Naive thymus-derived CD4-positive, alpha-beta T cell (primary cell): Measurements from ENCODE around the gene XPA. TPM values are rescaled to one million over a fixed set of nuclear protein-coding genes. Genes with fewer than 3 reads are reported as not detected.

Experiments
- ATAC-seq: fragments of 150-1000 bp; cut with Tn5 transposase; 2 replicates; pipeline ENCODE4 v1.10.0; 2021; ENCODE audit warnings: mild to moderate bottlenecking, moderate library complexity
- CTCF ChIA-PET: fragments of 350-600 bp; sonication (Branson Sonifier 250); formaldehyde crosslinking; loops from one replicate; lab custom pipeline; 2021; ENCODE audit warnings: antibody characterized with exemption; lab: Charles Lee
- POLR2A ChIA-PET: fragments of 350-600 bp; sonication (Branson Sonifier 250); formaldehyde crosslinking; loops from one replicate; lab custom pipeline; 2021; ENCODE audit warnings: antibody characterized with exemption, inconsistent platforms; lab: Charles Lee
- DNase-seq, 9 donors: peaks; one replicate each; pipeline versions ENCODE4 v3.0.0 to v3.0.0-alpha.2; 2020 to 2022; ENCODE audit warnings: mixed read lengths in 1 of 9
- H3K27ac ChIP-seq: one replicate; pipeline ENCODE4 v1.7.0; 2013; ENCODE audit warnings: mild to moderate bottlenecking, low read depth, low read length, moderate library complexity
- H3K27me3 ChIP-seq, 2 donors: one replicate each; pipeline ENCODE4 v1.7.0; 2013; ENCODE audit warnings: low read length in 2 of 2, mild to moderate bottlenecking in 2 of 2, moderate library complexity in 2 of 2; ENCODE audit not compliant: control insufficient read depth in 2 of 2, insufficient read depth in 2 of 2
- H3K36me3 ChIP-seq, 3 experiments: 1 replicate in 2 of 3; 2 replicates in 1 of 3; pipeline ENCODE4 v1.7.0; 2013; ENCODE audit warnings: low read length in 3 of 3, mild to moderate bottlenecking in 3 of 3, moderate library complexity in 1 of 3; ENCODE audit not compliant: insufficient read depth in 3 of 3, control insufficient read depth in 2 of 3
- H3K4me1 ChIP-seq, 2 donors: one replicate each; pipeline ENCODE4 v1.7.0; 2013; ENCODE audit warnings: low read length in 2 of 2, mild to moderate bottlenecking in 2 of 2, moderate library complexity in 1 of 2; ENCODE audit not compliant: control insufficient read depth in 2 of 2, insufficient read depth in 2 of 2
- H3K4me3 ChIP-seq: 2 replicates; pipeline ENCODE4 v1.7.0; 2013; ENCODE audit warnings: mild to moderate bottlenecking, low read length
- H3K9me3 ChIP-seq, 3 experiments: 1 replicate in 2 of 3; 2 replicates in 1 of 3; pipeline ENCODE4 v1.7.0; 2013; ENCODE audit warnings: low read length in 3 of 3; ENCODE audit not compliant: control insufficient read depth in 2 of 3
- H3K27ac Mint-ChIP-seq, 9 donors: one replicate each; pipeline ENCODE4 v1.8.0; 2020 to 2022; ENCODE audit warnings: mixed read lengths in 9 of 9, mild to moderate bottlenecking in 8 of 9, moderate library complexity in 5 of 9, inconsistent platforms in 2 of 9
- H3K27me3 Mint-ChIP-seq, 5 donors: one replicate each; pipeline ENCODE4 v1.8.0; 2021 to 2022; ENCODE audit warnings: mixed read lengths in 5 of 5, mild to moderate bottlenecking in 1 of 5
- H3K36me3 Mint-ChIP-seq, 5 donors: one replicate each; pipeline ENCODE4 v1.8.0; 2020 to 2022; ENCODE audit warnings: mixed read lengths in 5 of 5, mild to moderate bottlenecking in 3 of 5, inconsistent platforms in 1 of 5
- H3K4me1 Mint-ChIP-seq, 7 donors: one replicate each; pipeline ENCODE4 v1.8.0; 2020 to 2022; ENCODE audit warnings: mixed read lengths in 7 of 7, mild to moderate bottlenecking in 3 of 7, inconsistent platforms in 1 of 7
- H3K4me3 Mint-ChIP-seq, 10 donors: one replicate each; pipeline ENCODE4 v1.8.0; 2020 to 2022; ENCODE audit warnings: mild to moderate bottlenecking in 10 of 10, mixed read lengths in 10 of 10, moderate library complexity in 6 of 10, inconsistent platforms in 2 of 10
- H3K9me3 Mint-ChIP-seq, 11 donors: one replicate each; pipeline ENCODE4 v1.8.0; 2020 to 2022; ENCODE audit warnings: mixed read lengths in 11 of 11, mild to moderate bottlenecking in 4 of 11, inconsistent platforms in 1 of 11, moderate library complexity in 1 of 11
- intact Hi-C, 2 donors: fragments of 100-400 bp; cut with micrococcal nuclease; formaldehyde crosslinking; loops; one replicate each; pipeline ENCODE4 v1.15.1; 2023
- polyA plus RNA-seq, 2 donors: library from polyadenylated mRNA; unstranded; fragments of 300-500 nt; fragmentation: Illumina TruSeq; gene quantifications; one replicate each; pipeline ENCODE4 v1.2.3, GENCODE V29; 2021
- total RNA-seq, 6 experiments: library from RNA in 5 of 6; stranded (reverse) in 5 of 6; gene quantifications; 1 replicate in 5 of 6; 2 replicates in 1 of 6; pipeline ENCODE4 v1.2.3 and lab custom pipeline; 2021 to 2026

Gene XPA
- total and polyA plus RNA-seq, 7 experiments from 2014 or later: 16.7 to 38.9 (median 25.9) TPM

DNA sequence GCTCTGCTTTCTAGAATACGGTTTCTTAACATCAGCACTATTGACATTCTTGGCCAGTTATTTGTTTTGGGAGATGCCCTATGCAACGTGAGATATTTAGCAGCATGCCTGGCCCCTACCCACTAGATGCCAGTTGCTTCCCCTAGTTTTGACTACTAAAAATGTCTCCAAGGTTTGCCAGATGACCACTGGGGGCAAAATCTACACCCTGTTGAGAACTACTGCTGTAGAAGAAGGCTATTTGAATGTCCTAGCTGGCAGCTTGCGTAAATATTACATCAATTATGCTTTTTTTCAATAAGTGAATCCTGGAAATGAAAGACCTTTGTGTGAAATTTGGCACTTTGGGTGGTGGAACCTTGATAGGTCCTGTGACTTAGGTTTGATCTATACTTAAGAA, 58.5 kb downstream of the XPA start:
- no peaks in the 10 kb centered on the region for H3K27me3 Mint-ChIP-seq
- ATAC-seq (no peak), DNase-seq (no peak)
- peaks cover 0 to 1% (median 0%) of the 10 kb centered on the region in 11 donors for H3K9me3 Mint-ChIP-seq
- CTCF ChIA-PET: interaction anchor here (0.9 kb wide), 1 partner anchor 1690 kb away, joined by 3 read pairs; no protein-coding TSS in a partner anchor
- H3K4me1 Mint-ChIP-seq: peaks cover 46 to 71% (median 67%) of the 10 kb centered on the region in 7 donors
- Histone ChIP-seq H3K36me3 (peaks cover 0 to 27% (median 3%) of the 10 kb centered on the region in 3 experiments), H3K27me3 (no peaks in the 10 kb centered on the region), H3K27ac (no peak overlapping the region), H3K4me1 (peaks cover 35 to 40% of the 10 kb centered on the region in 2 donors), H3K9me3 (no peaks in the 10 kb centered on the region), H3K4me3 (no peak overlapping the region)
- POLR2A ChIA-PET: interaction anchor here (0.6 to 0.9 kb wide), 2 partner anchors 58 to 451 kb away, joined by 3 read pairs; no protein-coding TSS in a partner anchor
- intact Hi-C loops: no loop called here
- H3K36me3 Mint-ChIP-seq: peaks cover 5 to 24% (median 7%) of the 10 kb centered on the region in 5 donors
- peak overlapping the region in 2 of 9 donors; percentile 8 to 11 for H3K27ac Mint-ChIP-seq
- peak overlapping the region in 1 of 10 donors; percentile 71 for H3K4me3 Mint-ChIP-seq

DNA sequence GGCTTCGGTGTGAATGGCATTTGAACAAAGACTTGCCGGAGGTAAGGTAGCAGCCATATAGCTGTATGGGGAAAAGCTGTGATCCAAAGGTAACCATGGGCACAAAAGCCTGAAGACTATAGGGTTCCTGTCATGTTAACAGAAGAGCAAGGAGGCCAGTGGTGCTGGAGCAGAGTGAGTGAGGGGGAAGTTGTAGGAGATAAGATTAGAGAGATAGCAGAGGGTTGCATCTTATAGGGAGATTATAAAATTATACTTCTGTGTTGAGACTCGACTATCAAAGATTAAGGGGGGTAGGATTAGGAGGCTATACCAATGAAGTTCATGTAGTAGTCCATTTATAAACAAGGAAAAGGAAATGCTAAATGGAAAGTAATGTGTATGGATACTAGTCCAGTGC, 60.2 kb downstream of the XPA start:
- DNase-seq: no peak
- Mint-ChIP-seq H3K27me3 (no peaks in the 10 kb centered on the region), H3K36me3 (peaks cover 0 to 16% (median 0%) of the 10 kb centered on the region in 5 donors), H3K27ac (peak overlapping the region in 3 of 9 donors; percentile 4 to 16 (median 12)), H3K4me3 (peak overlapping the region; percentile 26 to 86 (median 55)), H3K4me1 (peaks cover 47 to 83% (median 69%) of the 10 kb centered on the region in 7 donors), H3K9me3 (peaks cover 0 to 4% (median 0%) of the 10 kb centered on the region in 11 donors)
- Histone ChIP-seq H3K9me3 (no peaks in the 10 kb centered on the region), H3K36me3 (peaks cover 0 to 17% (median 0%) of the 10 kb centered on the region in 3 experiments), H3K4me3 (no peak overlapping the region), H3K27ac (no peak overlapping the region), H3K27me3 (no peaks in the 10 kb centered on the region), H3K4me1 (peaks cover 41 to 47% of the 10 kb centered on the region in 2 donors)
- ATAC-seq: no peak
- POLR2A ChIA-PET: interaction anchor here (1.1 kb wide), 1 partner anchor 9 kb away, joined by 4 read pairs; no protein-coding TSS in a partner anchor
- intact Hi-C loops: no loop called here
- CTCF ChIA-PET: interaction anchor here (1.1 kb wide), 1 partner anchor 38 kb away, joined by 3 read pairs; no protein-coding TSS in a partner anchor

DNA sequence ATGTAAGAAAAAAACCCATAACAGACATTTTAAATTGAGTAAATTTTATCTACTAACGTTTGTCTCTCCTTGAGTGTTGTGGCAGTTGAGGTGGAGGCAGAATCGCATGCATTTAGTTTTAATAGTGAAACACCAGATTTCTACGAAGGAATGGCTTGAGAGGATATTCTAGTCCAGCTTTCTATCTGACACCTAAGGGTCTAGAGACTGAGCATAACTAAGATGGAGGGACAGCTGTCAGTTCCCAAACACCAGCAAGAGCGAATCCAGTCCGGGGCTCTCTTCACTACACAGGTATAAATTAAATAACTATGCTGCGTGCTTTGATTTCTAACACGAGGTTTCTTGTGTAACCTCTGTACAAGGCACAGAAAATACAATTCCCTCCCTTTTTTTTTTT, 62.1 kb downstream of the XPA start:
- H3K36me3 ChIP-seq: peaks cover 0 to 6% (median 0%) of the 10 kb centered on the region in 3 experiments
- H3K4me3 ChIP-seq: peak overlapping the region; percentile 78
- intact Hi-C loops: no loop called here
- Mint-ChIP-seq H3K27me3 (no peaks in the 10 kb centered on the region), H3K27ac (peak overlapping the region in 7 of 9 donors; percentile 98 to 100 (median 99)), H3K9me3 (peaks cover 0 to 4% (median 0%) of the 10 kb centered on the region in 11 donors), H3K4me1 (peaks cover 44 to 86% (median 71%) of the 10 kb centered on the region in 7 donors), H3K36me3 (peaks cover 0 to 8% (median 0%) of the 10 kb centered on the region in 5 donors), H3K4me3 (peak overlapping the region; percentile 86 to 100 (median 96))
- ATAC-seq (no peak), DNase-seq (no peak)
- ChIA-PET CTCF (interaction anchor here (1.0 kb wide), 1 partner anchor 14 kb away, joined by 3 read pairs; no protein-coding TSS in a partner anchor), POLR2A (interaction anchor here (0.5 kb wide), 1 partner anchor 270 kb away, joined by 3 read pairs; no protein-coding TSS in a partner anchor)
- H3K27me3 ChIP-seq: no peaks in the 10 kb centered on the region
- H3K27ac ChIP-seq: peak overlapping the region; percentile 88
- no peaks in the 10 kb centered on the region for H3K9me3 ChIP-seq
- peaks cover 44 to 51% of the 10 kb centered on the region in 2 donors for H3K4me1 ChIP-seq

DNA sequence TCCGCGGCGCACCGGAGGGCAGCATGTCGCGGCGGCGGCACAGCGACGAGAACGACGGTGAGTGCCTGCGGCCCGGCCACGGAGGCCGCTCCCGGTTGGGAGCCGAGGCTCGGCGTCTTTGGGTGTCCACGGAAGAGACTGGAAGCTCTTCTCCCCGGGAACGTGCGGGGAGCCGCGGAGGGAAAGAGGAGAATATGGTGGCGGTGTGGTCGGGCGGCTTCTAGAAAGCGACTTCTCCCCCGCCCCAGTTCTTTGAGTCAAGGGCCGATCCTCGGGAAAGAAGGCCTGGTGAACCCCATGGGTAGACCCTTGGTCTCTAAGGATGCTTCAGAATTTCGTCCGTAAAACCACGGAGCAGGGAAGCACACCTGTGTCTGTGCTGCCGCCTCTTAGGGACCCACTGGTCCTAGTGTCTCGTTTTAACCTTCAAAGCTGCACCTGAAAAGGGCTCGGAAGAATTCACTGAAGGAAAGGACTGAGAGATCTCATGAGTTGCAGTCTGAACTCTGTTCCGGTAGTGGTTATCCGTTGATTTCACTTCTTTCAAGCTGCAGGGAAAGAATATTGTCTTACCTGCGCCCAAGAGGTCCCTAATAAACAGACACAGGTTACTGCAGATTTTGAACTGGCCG, 63.2 kb downstream of the XPA start:
- Mint-ChIP-seq H3K36me3 (peaks cover 0 to 8% (median 0%) of the 10 kb centered on the region in 5 donors), H3K9me3 (peaks cover 0 to 4% (median 0%) of the 10 kb centered on the region in 11 donors), H3K4me1 (peaks cover 40 to 85% (median 70%) of the 10 kb centered on the region in 7 donors), H3K27ac (peak overlapping the region; percentile 98 to 100 (median 99)), H3K27me3 (no peaks in the 10 kb centered on the region), H3K4me3 (peak overlapping the region; percentile 86 to 100 (median 96))
- Histone ChIP-seq H3K4me1 (peaks cover 44 to 51% of the 10 kb centered on the region in 2 donors), H3K27ac (peak overlapping the region; percentile 88), H3K36me3 (peaks cover 0 to 6% (median 0%) of the 10 kb centered on the region in 3 experiments), H3K27me3 (no peaks in the 10 kb centered on the region), H3K4me3 (peak overlapping the region; percentile 78), H3K9me3 (no peaks in the 10 kb centered on the region)
- ATAC-seq (no peak), DNase-seq (peak in 3 of 9 donors; percentile 20 to 46 (median 30))
- ChIA-PET CTCF (interaction anchor here (1.0 to 2.5 kb wide), 3 partner anchors 15 to 287 kb away, joined by 3 to 13 read pairs (median 6); no protein-coding TSS in a partner anchor), POLR2A (interaction anchor here (0.5 to 2.7 kb wide), 18 partner anchors 8 to 1117 kb away, joined by 3 to 19 read pairs (median 4); partner anchors contain the start of genes NANS, TBC1D2, TDRD7 and XPA)
- intact Hi-C loops: loop anchor here (1.0 to 5.0 kb wide), 22 partner anchors 17 to 1215 kb away; partner anchors contain the start of genes TRMO (in 2 of the 2), XPA (in 2 of the 2), ZNF510 (in 2 of the 2) and ZNF782 (in 2 of the 2)

DNA sequence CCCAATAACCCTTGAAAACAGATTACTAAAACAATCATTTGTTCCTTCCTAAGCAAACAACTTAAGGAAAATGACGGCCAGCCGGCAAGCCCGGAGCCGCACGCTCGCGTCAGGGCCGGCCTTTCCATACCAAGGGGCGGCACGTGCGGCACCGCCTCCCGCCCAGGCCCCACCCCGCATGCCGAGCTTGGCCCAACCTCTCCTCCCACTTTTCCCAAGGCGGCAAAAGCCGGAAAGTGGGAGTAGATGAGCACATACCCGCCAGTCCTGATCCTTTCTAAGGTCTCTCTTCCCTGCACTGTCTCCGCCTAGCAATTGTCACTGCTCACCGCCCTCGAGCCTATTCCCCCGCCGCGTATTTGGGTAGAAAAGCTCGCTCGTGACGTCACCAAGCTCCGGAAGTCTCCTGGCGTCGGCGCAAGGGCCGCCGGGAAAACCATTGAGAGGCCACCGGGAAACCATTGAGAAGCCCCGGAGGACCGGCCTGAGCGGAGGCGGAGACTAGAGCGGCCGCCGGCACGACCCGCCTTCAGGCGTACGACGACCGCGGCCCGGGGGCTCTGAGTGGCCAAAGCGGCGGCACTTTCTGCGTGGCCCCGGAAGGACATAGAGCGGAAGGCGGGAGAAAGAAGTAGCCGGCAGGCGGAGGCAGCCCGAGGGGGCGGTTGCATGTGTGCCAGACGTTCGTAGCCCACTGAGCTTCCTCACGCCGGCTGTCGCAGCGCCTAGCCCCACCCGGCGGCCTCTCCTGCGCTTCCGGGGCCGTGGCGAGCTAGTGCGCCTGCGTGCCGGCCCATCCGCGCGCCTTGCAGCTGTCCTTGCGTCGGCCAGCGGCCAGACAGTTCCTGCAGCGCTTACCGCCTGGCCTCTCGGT, 63.9 kb downstream of the XPA start, which contains the start of the genes NCBP1 and TSTD2:
TSS of gene NCBP1 (plus strand) at position 837 of the 874 bp plus-strand sequence. CDS start 61 bp downstream, outside the sequence.
TSS of gene TSTD2 (minus strand) at position 384 of the 874 bp plus-strand sequence. CDS start 5,806 bp downstream, outside the sequence.
- H3K9me3 Mint-ChIP-seq: peaks cover 0 to 4% (median 0%) of the 10 kb centered on the region in 11 donors
- peaks cover 0 to 6% (median 0%) of the 10 kb centered on the region in 3 experiments for H3K36me3 ChIP-seq
- intact Hi-C loops: loop anchor here (1.0 to 5.0 kb wide), 22 partner anchors 18 to 1214 kb away; partner anchors contain the start of genes TRMO (in 2 of the 2), XPA (in 2 of the 2), ZNF510 (in 2 of the 2) and ZNF782 (in 2 of the 2)
- H3K4me1 ChIP-seq: peaks cover 37 to 43% of the 10 kb centered on the region in 2 donors
- H3K4me3 ChIP-seq: peak within 1 kb of the TSS; percentile 78
- POLR2A ChIA-PET: interaction anchor here (0.5 to 2.7 kb wide), 21 partner anchors 13 to 1116 kb away, joined by 3 to 19 read pairs (median 4); partner anchors contain the start of genes NANS, TBC1D2, TDRD7 and TRMO
- peak within 1 kb of the TSS; percentile 98 to 100 (median 99) for H3K27ac Mint-ChIP-seq
- H3K9me3 ChIP-seq: no peaks in the 10 kb centered on the region
- H3K27me3 ChIP-seq: no peaks in the 10 kb centered on the region
- DNase-seq (peak; percentile 89 to 97 (median 96)), ATAC-seq (peak; percentile 91)
- peak within 1 kb of the TSS; percentile 88 for H3K27ac ChIP-seq
- no peaks in the 10 kb centered on the region for H3K27me3 Mint-ChIP-seq
- peak within 1 kb of the TSS; percentile 86 to 100 (median 96) for H3K4me3 Mint-ChIP-seq
- H3K4me1 Mint-ChIP-seq: peaks cover 41 to 82% (median 65%) of the 10 kb centered on the region in 7 donors
- CTCF ChIA-PET: interaction anchor here (1.2 to 2.5 kb wide), 4 partner anchors 18 to 288 kb away, joined by 3 to 13 read pairs (median 7); no protein-coding TSS in a partner anchor
- peaks cover 0 to 8% (median 0%) of the 10 kb centered on the region in 5 donors for H3K36me3 Mint-ChIP-seq
